ENCODE results near the gene RPL13A. TPM values are rescaled to one million over a fixed set of nuclear protein-coding genes. Genes with fewer than 3 reads are reported as not detected.

The RPL13A gene
- 1,267 TPM for polyA plus RNA-seq (2012; ENCODE audit: insufficient read depth, insufficient read length, low read depth)

DNA sequence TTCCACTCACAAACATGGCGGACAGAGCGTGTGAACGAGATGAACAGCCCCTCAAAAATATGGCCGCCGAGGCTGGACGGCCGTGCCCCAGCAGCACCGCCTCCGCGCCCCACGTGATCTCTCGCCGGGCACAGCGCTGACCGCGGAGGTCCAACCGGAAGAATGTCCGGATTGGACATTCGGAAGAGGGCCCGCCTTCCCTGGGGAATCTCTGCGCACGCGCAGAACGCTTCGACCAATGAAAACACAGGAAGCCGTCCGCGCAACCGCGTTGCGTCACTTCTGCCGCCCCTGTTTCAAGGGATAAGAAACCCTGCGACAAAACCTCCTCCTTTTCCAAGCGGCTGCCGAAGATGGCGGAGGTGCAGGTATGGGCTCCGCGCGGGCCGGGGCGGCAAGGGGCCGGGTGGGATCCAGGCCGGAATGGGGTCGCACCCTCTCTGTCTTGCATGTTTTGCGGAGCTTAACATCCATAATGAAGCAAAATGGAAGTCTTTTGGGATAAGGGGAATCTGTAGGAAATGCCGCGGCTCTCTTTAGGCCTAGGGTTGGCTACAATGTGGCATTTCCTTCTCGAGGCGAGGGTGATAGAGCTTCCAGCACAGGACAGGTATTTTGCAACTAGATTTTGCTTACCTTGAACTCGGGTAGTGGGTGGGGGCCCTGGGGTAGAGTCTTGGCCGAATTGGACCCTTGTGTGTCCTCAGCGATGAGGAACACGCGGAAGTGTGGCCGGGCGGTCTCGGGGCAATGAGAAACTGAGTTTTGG lies at the start of gene RPL13A:
Gene RPL13A, plus strand, starts transcription at position 332 of the 769 bp plus-strand sequence. Its CDS starts 22 bp downstream, at position 354.
- Histone ChIP-seq H3K36me3 (peaks cover 49% of the 10 kb centered on the region), H3K4me3 (ENCODE audit: low read depth, low read length) (peak within 1 kb of the TSS; percentile 94), H3K27me3 (no peaks in the 10 kb centered on the region; the same call in none of the 2 replicates), H3K4me1 (peaks cover 14% of the 10 kb centered on the region; the same call in 1 of the 2 replicates), H3K9me3 (no peaks in the 10 kb centered on the region)
- DNase-seq: peak; percentile 100
- TF ChIP-seq, protein P1, sequence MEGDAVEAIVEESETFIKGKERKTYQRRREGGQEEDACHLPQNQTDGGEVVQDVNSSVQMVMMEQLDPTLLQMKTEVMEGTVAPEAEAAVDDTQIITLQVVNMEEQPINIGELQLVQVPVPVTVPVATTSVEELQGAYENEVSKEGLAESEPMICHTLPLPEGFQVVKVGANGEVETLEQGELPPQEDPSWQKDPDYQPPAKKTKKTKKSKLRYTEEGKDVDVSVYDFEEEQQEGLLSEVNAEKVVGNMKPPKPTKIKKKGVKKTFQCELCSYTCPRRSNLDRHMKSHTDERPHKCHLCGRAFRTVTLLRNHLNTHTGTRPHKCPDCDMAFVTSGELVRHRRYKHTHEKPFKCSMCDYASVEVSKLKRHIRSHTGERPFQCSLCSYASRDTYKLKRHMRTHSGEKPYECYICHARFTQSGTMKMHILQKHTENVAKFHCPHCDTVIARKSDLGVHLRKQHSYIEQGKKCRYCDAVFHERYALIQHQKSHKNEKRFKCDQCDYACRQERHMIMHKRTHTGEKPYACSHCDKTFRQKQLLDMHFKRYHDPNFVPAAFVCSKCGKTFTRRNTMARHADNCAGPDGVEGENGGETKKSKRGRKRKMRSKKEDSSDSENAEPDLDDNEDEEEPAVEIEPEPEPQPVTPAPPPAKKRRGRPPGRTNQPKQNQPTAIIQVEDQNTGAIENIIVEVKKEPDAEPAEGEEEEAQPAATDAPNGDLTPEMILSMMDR (IDR thresholded peaks at IDR 0.05; ENCODE audit: low read depth, low read length): no peak

DNA sequence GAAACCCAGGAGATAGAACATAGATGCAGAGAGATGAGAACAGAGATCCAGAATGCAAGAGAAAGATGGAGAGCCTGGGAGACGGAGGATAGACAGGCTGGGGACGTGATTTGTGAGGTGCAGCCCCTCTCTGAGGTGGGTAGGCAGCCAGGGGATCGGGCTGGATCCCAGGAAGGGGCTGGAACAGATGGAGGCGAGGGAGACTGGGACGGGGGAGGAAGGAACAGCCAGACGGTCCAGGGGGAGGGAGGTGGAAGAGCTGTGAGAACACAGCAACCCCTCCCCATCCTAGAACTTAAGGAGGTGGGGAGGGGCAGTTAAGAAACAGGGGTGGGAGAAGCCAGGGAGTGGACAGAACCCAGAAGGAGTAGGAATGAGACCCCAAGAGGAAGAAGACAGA lies 49.1 kb upstream of the RPL13A start:
- DNase-seq: no peak
- H3K27me3 ChIP-seq: peaks cover 59% of the 10 kb centered on the region
- TF ChIP-seq, protein P1 (IDR thresholded peaks at IDR 0.05; ENCODE audit: low read depth, low read length): no peak
- H3K4me1 ChIP-seq: peaks cover 6% of the 10 kb centered on the region; the same call in 1 of the 2 replicates
- no peaks in the 10 kb centered on the region for H3K9me3 ChIP-seq
- no peak overlapping the region for H3K4me3 ChIP-seq (ENCODE audit: low read depth, low read length)
- no peaks in the 10 kb centered on the region for H3K36me3 ChIP-seq

DNA sequence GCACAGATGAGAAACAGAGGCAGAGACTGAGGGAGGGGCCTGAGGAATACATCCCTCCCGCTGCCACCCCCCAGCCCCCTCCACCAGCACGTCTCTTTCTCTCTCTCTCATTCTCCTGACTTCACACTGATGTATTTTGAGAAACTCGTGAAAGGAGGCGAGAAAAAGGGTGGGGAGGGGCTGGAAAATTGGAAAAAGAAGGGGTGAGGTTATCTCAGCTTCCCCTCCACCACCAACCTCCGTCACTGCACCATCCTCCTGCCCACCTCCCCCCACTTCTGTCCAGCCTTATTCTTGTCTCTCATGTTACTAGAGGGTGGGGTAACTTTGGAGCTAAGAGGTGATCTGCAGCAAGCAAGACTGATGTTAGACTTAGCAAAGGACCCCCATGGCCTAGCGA lies 47.6 kb upstream of the RPL13A start:
- no peaks in the 10 kb centered on the region for H3K36me3 ChIP-seq
- H3K9me3 ChIP-seq: no peaks in the 10 kb centered on the region
- no peak overlapping the region for H3K4me3 ChIP-seq (ENCODE audit: low read depth, low read length)
- TF ChIP-seq, protein P1 (IDR thresholded peaks at IDR 0.05; ENCODE audit: low read depth, low read length): no peak
- peaks cover 6% of the 10 kb centered on the region; the same call in 1 of the 2 replicates for H3K4me1 ChIP-seq
- H3K27me3 ChIP-seq: peaks cover 51% of the 10 kb centered on the region
- DNase-seq: no peak

DNA sequence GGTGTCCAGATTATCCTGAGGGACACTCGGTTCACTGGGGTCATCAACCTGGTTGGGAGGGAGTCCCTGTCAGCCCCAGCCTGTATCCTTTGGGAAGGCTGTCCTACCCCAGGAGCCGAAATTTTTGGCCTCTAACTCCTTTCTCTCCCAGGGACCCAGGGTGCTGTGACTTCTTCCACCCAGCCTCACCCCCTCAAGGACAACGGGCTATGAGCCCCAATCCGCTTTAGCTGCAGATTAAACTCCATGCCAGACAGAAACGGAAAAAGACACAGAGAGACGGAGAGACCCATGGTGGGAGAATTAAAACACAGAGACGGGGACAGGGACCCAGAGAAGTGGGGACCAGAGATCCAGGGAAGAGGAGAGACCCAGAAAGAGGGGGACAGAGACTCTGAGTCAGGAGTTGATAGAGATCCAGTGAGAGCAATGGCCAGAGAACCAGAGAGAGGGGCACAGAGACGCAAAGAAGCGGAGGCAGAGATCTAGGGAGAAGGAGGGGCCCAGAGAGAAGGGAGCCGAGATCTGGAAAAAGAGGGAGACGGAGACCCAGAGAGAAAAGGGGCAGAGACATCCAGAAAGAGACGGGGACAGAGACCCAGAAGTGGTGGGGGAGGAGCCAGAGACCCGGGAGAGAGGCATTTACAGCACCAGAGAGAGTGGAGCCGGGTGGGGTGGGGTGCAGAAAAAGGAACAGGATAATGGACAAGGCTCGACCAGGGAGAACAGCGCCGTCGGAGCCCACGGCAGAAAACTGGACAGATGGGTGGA lies 46.8 kb upstream of the RPL13A start:
- Histone ChIP-seq H3K9me3 (no peaks in the 10 kb centered on the region), H3K27me3 (peaks cover 51% of the 10 kb centered on the region), H3K36me3 (no peaks in the 10 kb centered on the region), H3K4me3 (ENCODE audit: low read depth, low read length) (no peak overlapping the region), H3K4me1 (peaks cover 6% of the 10 kb centered on the region; the same call in 1 of the 2 replicates)
- TF ChIP-seq, protein P1 (IDR thresholded peaks at IDR 0.05; ENCODE audit: low read depth, low read length): no peak
- no peak for DNase-seq

DNA sequence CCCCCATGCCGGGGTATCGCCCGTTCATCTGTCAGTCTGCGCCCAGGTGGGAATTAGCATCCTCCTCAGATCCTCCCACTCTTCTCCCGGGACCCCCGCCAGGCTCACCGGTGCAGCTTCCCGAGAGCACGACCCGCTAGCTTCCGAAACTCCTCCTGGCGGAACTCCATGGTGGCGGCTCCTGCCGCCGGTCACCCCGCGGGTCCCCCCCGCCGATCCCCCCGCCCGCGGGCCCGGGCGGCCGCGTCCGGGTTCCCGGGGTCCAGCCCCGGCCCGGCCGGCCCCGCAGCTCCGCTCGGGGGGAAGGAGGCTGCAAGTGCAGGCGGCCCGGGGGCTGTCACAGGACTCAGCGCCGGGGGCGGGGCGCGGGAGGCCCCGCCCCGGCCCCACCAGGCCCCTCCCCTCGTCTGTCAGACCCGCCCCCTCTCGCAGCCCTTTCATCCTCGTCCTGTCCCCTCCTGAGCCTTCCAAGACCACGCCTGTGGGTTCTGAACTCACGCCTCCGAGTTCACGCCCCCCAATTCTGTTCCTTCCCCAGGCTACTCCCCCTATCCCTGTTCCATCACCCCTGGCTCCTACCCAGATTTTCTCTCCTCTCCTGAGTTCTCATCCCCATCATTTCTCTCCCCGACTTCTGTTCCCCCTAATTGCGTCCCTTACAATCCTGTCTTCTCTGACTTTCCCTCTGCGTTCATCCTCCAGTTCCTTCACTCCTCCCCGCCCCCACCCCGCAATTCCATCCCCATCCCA lies 46.0 kb upstream of the RPL13A start, which contains the start of gene SLC17A7:
Gene SLC17A7, minus strand, starts transcription at position 318 of the 750 bp plus-strand sequence. Its CDS starts 148 bp downstream, at position 170.
- peak; percentile 65 for DNase-seq
- TF ChIP-seq, protein P1 (IDR thresholded peaks at IDR 0.05; ENCODE audit: low read depth, low read length): no peak
- Histone ChIP-seq H3K4me3 (ENCODE audit: low read depth, low read length) (peak within 1 kb of the TSS; percentile 70), H3K4me1 (peaks cover 6% of the 10 kb centered on the region; the same call in 1 of the 2 replicates), H3K36me3 (peaks cover 2% of the 10 kb centered on the region), H3K27me3 (peaks cover 50% of the 10 kb centered on the region), H3K9me3 (no peaks in the 10 kb centered on the region)

Data from BE2C (cell line).